Measurements from ENCODE around the gene DOCK2. TPM values are rescaled to one million over a fixed set of nuclear protein-coding genes. Genes with fewer than 3 reads are reported as not detected.
A peak's percentile ranks its signal among the peaks of the same experiment; 100 is the strongest.

The DOCK2 gene
- total and polyA plus RNA-seq, 2 donors (not counting 1 experiment from before 2014, with no cell fraction given), result 112 to 330 TPM

DNA sequence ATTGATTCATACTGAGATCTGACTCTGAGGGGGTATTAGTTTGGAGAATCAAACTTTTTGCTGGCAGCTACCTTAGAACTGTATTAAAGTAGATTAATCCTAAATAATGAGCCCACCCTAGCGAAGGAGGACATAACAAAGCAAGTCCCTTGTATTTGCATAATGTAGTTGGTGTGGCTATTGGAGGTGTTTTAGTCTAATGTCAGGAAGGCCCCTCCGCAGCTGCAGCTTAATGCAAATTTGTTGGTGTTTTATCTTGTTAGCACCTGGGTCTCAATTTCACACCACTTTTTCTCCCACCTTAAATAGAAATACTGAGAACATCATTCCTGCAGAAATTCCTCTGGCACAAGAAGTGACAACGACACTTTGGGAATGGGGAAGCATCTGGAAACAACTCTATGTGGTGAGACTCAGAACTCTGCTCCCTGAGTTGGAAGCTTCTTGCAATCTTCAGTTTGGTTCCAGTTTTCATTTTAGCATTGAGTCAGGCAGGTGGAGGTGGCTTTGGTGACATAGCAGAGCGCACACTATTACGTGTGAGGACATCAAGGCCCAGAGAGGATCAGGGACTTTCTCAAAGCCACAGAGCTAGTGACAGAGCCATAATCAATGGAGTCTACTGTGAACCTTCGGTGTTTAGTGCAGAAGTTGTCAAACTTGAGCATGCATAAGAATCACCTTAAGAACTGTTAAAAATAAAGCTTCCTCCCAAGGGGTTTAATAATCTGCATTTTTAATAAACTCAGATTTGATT, 33.9 kb downstream of the DOCK2 start:
- H3K9me3 ChIP-seq (ENCODE audit: control extremely low read depth in 1 of 3, control insufficient read depth in 2 of 3, insufficient read depth in 1 of 3, low read length in 2 of 3), result no peaks in the 10 kb centered on the region
- CTCF ChIA-PET, result no interaction called here
- no peak overlapping the region for H2AFZ ChIP-seq (ENCODE audit: insufficient read depth, low read depth, low read length, poor library complexity, severe bottlenecking)
- H3K4me2 ChIP-seq (replicated peaks; ENCODE audit: low read depth, low read length, poor library complexity, severe bottlenecking), result peak overlapping the region; percentile 5
- Mint-ChIP-seq H3K27me3 (no peaks in the 10 kb centered on the region), H3K4me3 (peak overlapping the region; percentile 0), H3K9me3 (ENCODE audit: insufficient read depth) (no peaks in the 10 kb centered on the region), H3K27ac (peak overlapping the region; percentile 69), H3K4me1 (peaks cover 48% of the 10 kb centered on the region)
- H3K9ac ChIP-seq (ENCODE audit: low read length), result no peak overlapping the region
- 63% methylated on average over 3 of the region's 6 CpGs for WGBS (ENCODE audit: insufficient coverage)
- H4K20me1 ChIP-seq (ENCODE audit: control insufficient read depth, insufficient read depth, low read length, poor library complexity, severe bottlenecking), result peaks cover 67% of the 10 kb centered on the region
- DNase-seq (peak; percentile 25), ATAC-seq (ENCODE audit: low read depth) (peak; percentile 63)
- H3K4me1 ChIP-seq (ENCODE audit: control insufficient read depth in 2 of 2, insufficient read depth in 2 of 2, low read length in 2 of 2), result peaks cover 4 to 9% of the 10 kb centered on the region in 2 donors
- peaks cover 5 to 80% of the 10 kb centered on the region in 2 experiments for H3K36me3 ChIP-seq (replicated peaks in 1 of 2; ENCODE audit: control extremely low read depth in 1 of 2, control insufficient read depth in 1 of 2, extremely low read depth in 1 of 2, insufficient read depth in 2 of 2, low read length in 1 of 2)
- no peak for TF ChIP-seq EZH2 (IDR thresholded peaks at IDR 0.05; ENCODE audit: borderline replicate concordance, insufficient read depth, low read depth, low read length, poor library complexity, severe bottlenecking)
- TF ChIP-seq, protein P1, sequence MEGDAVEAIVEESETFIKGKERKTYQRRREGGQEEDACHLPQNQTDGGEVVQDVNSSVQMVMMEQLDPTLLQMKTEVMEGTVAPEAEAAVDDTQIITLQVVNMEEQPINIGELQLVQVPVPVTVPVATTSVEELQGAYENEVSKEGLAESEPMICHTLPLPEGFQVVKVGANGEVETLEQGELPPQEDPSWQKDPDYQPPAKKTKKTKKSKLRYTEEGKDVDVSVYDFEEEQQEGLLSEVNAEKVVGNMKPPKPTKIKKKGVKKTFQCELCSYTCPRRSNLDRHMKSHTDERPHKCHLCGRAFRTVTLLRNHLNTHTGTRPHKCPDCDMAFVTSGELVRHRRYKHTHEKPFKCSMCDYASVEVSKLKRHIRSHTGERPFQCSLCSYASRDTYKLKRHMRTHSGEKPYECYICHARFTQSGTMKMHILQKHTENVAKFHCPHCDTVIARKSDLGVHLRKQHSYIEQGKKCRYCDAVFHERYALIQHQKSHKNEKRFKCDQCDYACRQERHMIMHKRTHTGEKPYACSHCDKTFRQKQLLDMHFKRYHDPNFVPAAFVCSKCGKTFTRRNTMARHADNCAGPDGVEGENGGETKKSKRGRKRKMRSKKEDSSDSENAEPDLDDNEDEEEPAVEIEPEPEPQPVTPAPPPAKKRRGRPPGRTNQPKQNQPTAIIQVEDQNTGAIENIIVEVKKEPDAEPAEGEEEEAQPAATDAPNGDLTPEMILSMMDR (IDR thresholded peaks at IDR 0.05), result no peak
- H3K79me2 ChIP-seq (ENCODE audit: control insufficient read depth, insufficient read depth, low read length), result peaks cover 30% of the 10 kb centered on the region
- peak overlapping the region in 1 of 2 donors; percentile 58 for H3K27ac ChIP-seq (ENCODE audit: low read length in 2 of 2)
- intact Hi-C loops (cut with micrococcal nuclease), result no loop called here
- POLR2A ChIA-PET, result interaction anchor here (0.6 kb wide), 1 partner anchor 34 kb away, joined by 3 read pairs; no protein-coding TSS in a partner anchor
- H3K27me3 ChIP-seq (replicated peaks in 1 of 4; ENCODE audit: control extremely low read depth in 1 of 4, control insufficient read depth in 3 of 4, insufficient read depth in 4 of 4, low read length in 3 of 4), result no peaks in the 10 kb centered on the region
- H3K4me3 ChIP-seq (ENCODE audit: control extremely low read depth in 1 of 5, extremely low read depth in 1 of 5, insufficient read depth in 1 of 5, low read depth in 2 of 5, low read length in 4 of 5), result no peak overlapping the region

DNA sequence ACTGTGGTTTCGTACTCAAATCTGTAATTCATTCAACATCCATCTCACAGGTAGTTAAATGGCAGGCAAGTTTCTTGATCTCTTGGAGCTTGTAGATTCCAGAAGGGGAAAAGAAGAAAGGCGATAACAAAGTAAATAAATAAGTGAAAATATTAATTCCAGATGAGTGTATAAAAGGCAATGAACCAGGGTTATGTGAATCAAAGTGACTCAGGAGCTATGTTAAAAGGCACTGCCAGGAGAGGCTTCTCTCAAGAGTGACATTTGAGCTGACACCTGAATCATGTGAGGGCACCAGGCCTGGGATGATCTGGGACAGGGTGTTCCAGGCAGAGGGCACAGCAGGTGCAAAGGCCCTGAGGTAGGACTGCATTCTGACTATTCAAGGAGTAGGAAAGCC, 45.0 kb downstream of the DOCK2 start:
- no peaks in the 10 kb centered on the region for H3K9me3 Mint-ChIP-seq (ENCODE audit: insufficient read depth)
- CTCF ChIA-PET, result no interaction called here
- H3K27ac ChIP-seq (ENCODE audit: low read length in 2 of 2), result no peak overlapping the region
- intact Hi-C loops (cut with micrococcal nuclease), result no loop called here
- no peak overlapping the region for H3K27ac Mint-ChIP-seq
- H3K79me2 ChIP-seq (ENCODE audit: control insufficient read depth, insufficient read depth, low read length), result peaks cover 13% of the 10 kb centered on the region
- no peaks in the 10 kb centered on the region for H3K9me3 ChIP-seq (ENCODE audit: control extremely low read depth in 1 of 3, control insufficient read depth in 2 of 3, insufficient read depth in 1 of 3, low read length in 2 of 3)
- DNase-seq, result no peak
- H3K27me3 Mint-ChIP-seq, result no peaks in the 10 kb centered on the region
- TF ChIP-seq, protein P1 (IDR thresholded peaks at IDR 0.05), result no peak
- no peaks in the 10 kb centered on the region for H3K27me3 ChIP-seq (replicated peaks in 1 of 4; ENCODE audit: control extremely low read depth in 1 of 4, control insufficient read depth in 3 of 4, insufficient read depth in 4 of 4, low read length in 3 of 4)
- ATAC-seq (ENCODE audit: low read depth), result no peak
- no peak overlapping the region for H3K4me3 ChIP-seq (ENCODE audit: control extremely low read depth in 1 of 5, extremely low read depth in 1 of 5, insufficient read depth in 1 of 5, low read depth in 2 of 5, low read length in 4 of 5)
- H3K4me2 ChIP-seq (replicated peaks; ENCODE audit: low read depth, low read length, poor library complexity, severe bottlenecking), result no peak overlapping the region
- peaks cover 29 to 91% of the 10 kb centered on the region in 2 experiments for H3K36me3 ChIP-seq (replicated peaks in 1 of 2; ENCODE audit: control extremely low read depth in 1 of 2, control insufficient read depth in 1 of 2, extremely low read depth in 1 of 2, insufficient read depth in 2 of 2, low read length in 1 of 2)
- H3K9ac ChIP-seq (ENCODE audit: low read length), result no peak overlapping the region
- H3K4me1 ChIP-seq (ENCODE audit: control insufficient read depth in 2 of 2, insufficient read depth in 2 of 2, low read length in 2 of 2), result no peaks in the 10 kb centered on the region
- no peaks in the 10 kb centered on the region for H3K4me1 Mint-ChIP-seq
- H3K4me3 Mint-ChIP-seq, result no peak overlapping the region
- H4K20me1 ChIP-seq (ENCODE audit: control insufficient read depth, insufficient read depth, low read length, poor library complexity, severe bottlenecking), result peaks cover 11% of the 10 kb centered on the region
- no CpG with 5 or more reads among the region's 2 CpGs for WGBS (ENCODE audit: insufficient coverage)
- POLR2A ChIA-PET, result no interaction called here
- no peak overlapping the region for H2AFZ ChIP-seq (ENCODE audit: insufficient read depth, low read depth, low read length, poor library complexity, severe bottlenecking)
